Right atrium auricular region (tissue), 2 donors: Measurements from ENCODE around the gene TMEM37. TPM values are rescaled to one million over a fixed set of nuclear protein-coding genes. Genes with fewer than 3 reads are reported as not detected.

Source experiments
- DNase-seq: peaks from one replicate; pipeline ENCODE4 v3.0.0-alpha.2; 2019; ENCODE audit warnings: low spot score
- H3K27ac ChIP-seq, 2 donors: fragments of 200-600 bp; sonication (generic); 1 replicate in 1 of 2; 2 replicates in 1 of 2; pipeline ENCODE4 v1.5.1; 2016 to 2019
- H3K27me3 ChIP-seq, 2 donors: fragments of 200-600 bp; sonication (generic); one replicate each; pipeline versions ENCODE4 v1.5.1 to v1.6.0; 2017 to 2019
- H3K36me3 ChIP-seq: fragments of 200-600 bp; sonication (generic); one replicate; pipeline ENCODE4 v1.5.1; 2016
- H3K4me1 ChIP-seq, 2 donors: fragments of 200-600 bp; sonication (generic); one replicate each; pipeline versions ENCODE4 v1.5.1 to v1.6.0; 2017 to 2019
- H3K4me3 ChIP-seq, 2 donors: fragments of 200-600 bp; sonication (generic); 1 replicate in 1 of 2; 2 replicates in 1 of 2; pipeline ENCODE4 v1.5.1; 2017 to 2019; ENCODE audit warnings: mild to moderate bottlenecking in 1 of 2, moderate library complexity in 1 of 2
- H3K9me3 ChIP-seq, 2 donors: fragments of 200-600 bp; sonication (generic); one replicate each; pipeline ENCODE4 v1.5.1; 2019
- total RNA-seq, 2 donors: library from RNA; depleted of rRNA; stranded (reverse); fragments of >200 nt; gene quantifications; one replicate each; pipeline ENCODE4 v1.1.0, GENCODE V29; 2016
- TF ChIP-seq, protein P1 (sequence below), 2 donors: fragments of 200-600 bp; sonication (generic); IDR thresholded peaks; one replicate each; pipeline ENCODE4 v1.5.1; 2019; ENCODE audit warnings: antibody characterized with exemption in 2 of 2

The TMEM37 gene
- total RNA-seq, 2 donors from 2014 or later = 3.3 to 5.4 TPM

DNA sequence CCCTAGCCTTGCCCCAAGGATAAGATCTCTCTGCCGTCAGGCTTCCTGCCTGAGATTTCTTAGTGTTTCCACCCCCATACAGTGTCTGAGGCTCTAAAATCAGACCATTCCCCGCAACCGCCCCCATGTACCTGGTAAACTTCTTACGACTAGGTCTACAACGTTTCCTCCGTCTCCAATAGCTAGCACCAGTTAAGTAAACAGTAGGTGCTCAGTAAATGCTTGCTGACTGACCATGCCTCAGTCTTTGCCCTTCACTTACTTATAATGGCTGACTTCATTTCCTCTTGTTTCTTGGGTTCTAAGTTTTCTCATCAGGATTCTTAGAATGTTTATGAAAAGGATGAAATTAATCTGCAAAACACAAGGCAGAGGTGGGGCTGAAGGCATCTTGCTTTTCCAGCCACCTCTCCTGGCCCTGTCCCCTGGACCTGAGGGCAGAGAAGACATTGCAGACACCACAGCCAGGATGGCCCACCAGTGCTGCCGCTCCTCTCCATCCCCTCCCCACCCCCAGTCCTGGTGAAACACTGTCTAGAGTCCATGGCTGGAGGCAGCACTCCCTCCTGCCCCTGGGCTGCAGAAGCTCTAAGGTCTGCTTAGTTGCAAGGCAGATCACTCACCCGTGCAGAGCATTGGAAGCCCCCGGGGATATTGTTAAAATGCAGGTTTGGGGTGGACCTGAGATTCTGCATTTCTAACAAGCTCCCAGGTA is 16.9 kb downstream of the TMEM37 start:
- no peaks in the 10 kb centered on the region for H3K36me3 ChIP-seq
- no peak overlapping the region for H3K27ac ChIP-seq

DNA sequence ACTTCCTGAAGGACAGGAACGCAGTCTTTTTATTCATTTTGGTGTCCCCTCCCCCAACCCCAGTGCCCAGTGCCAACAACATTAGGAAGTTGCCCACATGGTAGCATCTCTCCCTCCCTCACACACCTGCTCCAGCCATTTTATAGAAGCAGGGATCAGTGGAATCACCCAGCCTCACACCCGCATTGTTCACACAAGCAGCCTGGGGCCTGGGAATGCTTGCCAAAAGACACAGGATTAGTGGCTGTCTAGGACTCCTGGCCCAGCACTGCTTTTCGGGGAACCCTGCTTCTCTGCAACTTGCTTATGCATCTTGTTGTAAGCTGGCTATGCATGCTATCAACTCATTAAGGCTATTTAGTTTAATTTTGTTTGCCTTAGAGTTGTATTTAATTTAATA is 17.9 kb downstream of the TMEM37 start:
- H3K27me3 ChIP-seq = no peaks in the 10 kb centered on the region
- no peak overlapping the region for H3K4me3 ChIP-seq
- H3K9me3 ChIP-seq = no peaks in the 10 kb centered on the region
- no peak for DNase-seq
- no peaks in the 10 kb centered on the region for H3K36me3 ChIP-seq
- H3K4me1 ChIP-seq = no peaks in the 10 kb centered on the region
- TF ChIP-seq, protein P1, sequence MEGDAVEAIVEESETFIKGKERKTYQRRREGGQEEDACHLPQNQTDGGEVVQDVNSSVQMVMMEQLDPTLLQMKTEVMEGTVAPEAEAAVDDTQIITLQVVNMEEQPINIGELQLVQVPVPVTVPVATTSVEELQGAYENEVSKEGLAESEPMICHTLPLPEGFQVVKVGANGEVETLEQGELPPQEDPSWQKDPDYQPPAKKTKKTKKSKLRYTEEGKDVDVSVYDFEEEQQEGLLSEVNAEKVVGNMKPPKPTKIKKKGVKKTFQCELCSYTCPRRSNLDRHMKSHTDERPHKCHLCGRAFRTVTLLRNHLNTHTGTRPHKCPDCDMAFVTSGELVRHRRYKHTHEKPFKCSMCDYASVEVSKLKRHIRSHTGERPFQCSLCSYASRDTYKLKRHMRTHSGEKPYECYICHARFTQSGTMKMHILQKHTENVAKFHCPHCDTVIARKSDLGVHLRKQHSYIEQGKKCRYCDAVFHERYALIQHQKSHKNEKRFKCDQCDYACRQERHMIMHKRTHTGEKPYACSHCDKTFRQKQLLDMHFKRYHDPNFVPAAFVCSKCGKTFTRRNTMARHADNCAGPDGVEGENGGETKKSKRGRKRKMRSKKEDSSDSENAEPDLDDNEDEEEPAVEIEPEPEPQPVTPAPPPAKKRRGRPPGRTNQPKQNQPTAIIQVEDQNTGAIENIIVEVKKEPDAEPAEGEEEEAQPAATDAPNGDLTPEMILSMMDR (IDR thresholded peaks at IDR 0.05) = no peak
- H3K27ac ChIP-seq = no peak overlapping the region

More for the DNA sequence above, 16.9 kb downstream of the TMEM37 start:
- DNase-seq = no peak
- Histone ChIP-seq H3K9me3 (no peaks in the 10 kb centered on the region), H3K27me3 (no peaks in the 10 kb centered on the region), H3K4me1 (no peaks in the 10 kb centered on the region), H3K4me3 (no peak overlapping the region)
- TF ChIP-seq, protein P1 (IDR thresholded peaks at IDR 0.05) = no peak

DNA sequence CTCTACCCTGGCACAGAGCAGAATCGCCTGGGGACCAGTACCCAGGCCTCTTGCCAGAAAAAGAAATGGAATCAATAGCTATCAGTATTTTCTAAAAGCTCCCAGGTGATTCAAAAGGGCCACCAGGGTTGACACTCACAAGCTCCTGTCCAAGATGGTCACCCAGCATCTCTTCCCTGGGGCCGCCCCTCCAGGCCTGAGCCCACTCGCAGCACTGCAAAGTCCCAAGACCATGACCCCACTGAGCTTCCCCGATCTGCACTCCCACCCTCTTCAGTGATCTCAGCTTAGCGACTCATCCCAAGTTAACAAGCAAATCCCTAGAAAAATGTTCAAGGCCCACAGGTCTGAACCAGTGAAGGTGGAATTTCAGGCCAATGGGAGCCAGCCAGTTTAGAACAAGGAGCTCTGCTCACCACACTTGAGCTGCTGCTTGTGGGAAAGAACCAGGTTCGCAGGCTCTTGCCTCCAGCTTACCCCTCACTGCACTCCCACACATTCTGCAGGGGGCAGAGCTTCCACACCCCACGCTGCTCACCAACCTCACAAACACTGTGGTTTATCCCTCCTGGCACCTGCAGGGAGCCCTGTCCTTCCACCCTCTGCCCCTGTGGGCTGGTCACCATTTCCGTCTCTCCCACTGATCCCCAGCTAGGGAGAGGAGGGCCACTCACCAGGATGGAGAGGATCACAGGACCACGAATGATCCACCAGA is 19.8 kb downstream of the TMEM37 start:
- Histone ChIP-seq H3K27ac (no peak overlapping the region), H3K9me3 (no peaks in the 10 kb centered on the region), H3K4me3 (no peak overlapping the region), H3K36me3 (no peaks in the 10 kb centered on the region), H3K27me3 (no peaks in the 10 kb centered on the region), H3K4me1 (no peaks in the 10 kb centered on the region)
- no peak for DNase-seq
- TF ChIP-seq, protein P1 (IDR thresholded peaks at IDR 0.05) = no peak

DNA sequence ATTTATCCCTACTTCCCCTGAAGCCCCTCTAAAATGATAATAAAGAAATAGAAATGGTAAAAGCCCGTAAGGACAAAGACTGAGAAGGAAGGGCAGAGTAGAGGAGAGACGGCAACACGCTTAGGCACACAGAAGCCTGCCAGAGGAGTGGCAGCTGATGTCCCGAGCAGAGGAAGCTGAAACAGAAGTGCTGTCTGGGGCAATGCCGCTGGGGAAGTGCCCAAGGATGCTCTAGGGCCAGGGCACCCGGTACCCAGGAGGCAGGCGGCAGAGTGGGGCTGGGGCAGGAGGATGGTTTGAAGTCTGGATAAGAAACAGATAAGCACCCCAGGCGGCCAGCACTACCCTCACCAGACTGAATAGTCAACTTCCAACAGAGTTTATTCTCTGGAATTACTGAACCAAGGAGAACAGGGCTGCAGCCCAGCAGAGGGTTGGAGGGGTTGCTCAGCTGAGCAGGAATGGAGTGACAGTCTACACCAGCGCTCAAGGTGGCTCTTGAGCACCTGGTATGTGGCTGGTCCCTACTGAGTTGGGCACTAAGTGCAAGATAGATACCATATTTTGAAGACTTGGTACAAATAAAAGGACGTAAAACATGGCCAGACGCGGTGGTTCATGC is 22.4 kb downstream of the TMEM37 start:
- no peaks in the 10 kb centered on the region for H3K9me3 ChIP-seq
- TF ChIP-seq, protein P1 (IDR thresholded peaks at IDR 0.05) = no peak
- H3K36me3 ChIP-seq = no peaks in the 10 kb centered on the region
- DNase-seq = no peak
- no peaks in the 10 kb centered on the region for H3K27me3 ChIP-seq
- H3K27ac ChIP-seq = no peak overlapping the region
- H3K4me1 ChIP-seq = no peaks in the 10 kb centered on the region
- no peak overlapping the region for H3K4me3 ChIP-seq

DNA sequence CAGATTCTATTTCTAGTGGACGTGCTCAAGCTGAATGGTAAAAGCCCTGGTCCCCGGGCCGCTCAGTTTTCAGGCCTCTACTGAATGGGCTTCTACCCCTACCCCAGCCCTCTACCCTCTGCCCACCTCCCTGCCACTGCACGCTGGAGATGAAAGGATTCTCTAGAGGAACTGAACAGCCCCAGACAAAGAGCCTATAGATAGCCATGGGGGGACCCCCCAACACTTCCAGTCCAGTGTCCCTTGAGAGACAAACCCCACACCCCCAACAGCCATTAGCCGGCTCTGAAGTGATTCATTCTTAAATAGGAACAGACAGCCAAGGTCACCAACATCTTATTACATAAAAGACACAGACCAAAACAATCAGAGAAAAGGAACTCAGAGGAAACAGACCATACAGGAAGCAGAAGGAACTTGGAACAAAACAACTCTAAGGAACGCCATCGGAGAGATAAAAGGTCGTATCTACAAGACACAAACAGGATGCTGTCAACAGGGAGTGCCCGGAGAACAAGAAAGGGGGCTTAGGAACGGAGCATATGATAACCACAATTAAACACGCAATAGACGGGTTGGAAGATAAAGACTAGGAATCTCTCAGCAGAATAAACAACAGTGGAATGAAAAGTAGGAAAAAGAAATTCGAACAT is 23.5 kb downstream of the TMEM37 start:
- Histone ChIP-seq H3K27ac (no peak overlapping the region), H3K36me3 (no peaks in the 10 kb centered on the region), H3K4me1 (no peaks in the 10 kb centered on the region), H3K4me3 (no peak overlapping the region), H3K27me3 (no peaks in the 10 kb centered on the region), H3K9me3 (no peaks in the 10 kb centered on the region)
- TF ChIP-seq, protein P1 (IDR thresholded peaks at IDR 0.05) = no peak
- no peak for DNase-seq
